Ascending aorta (tissue), 2 donors: ENCODE measurements around the gene NCK1. TPM values are rescaled to one million over a fixed set of nuclear protein-coding genes. Genes with fewer than 3 reads are reported as not detected.
"Not testable (repeated sequence)": the region's sequence is repeated elsewhere in the genome, so short reads cannot be mapped to it uniquely, and the experiment has no call there.

ENCODE experiments used
- DNase-seq, 2 donors: peaks; one replicate each; pipeline ENCODE4 v3.0.0-alpha.2; 2019; ENCODE audit warnings: low spot score in 2 of 2
- H3K27ac ChIP-seq, 2 donors: fragments of 200-600 bp; sonication (generic); one replicate each; pipeline ENCODE4 v1.5.1; 2016 to 2017; ENCODE audit warnings: mild to moderate bottlenecking in 1 of 2
- H3K27me3 ChIP-seq: fragments of 200-600 bp; sonication (generic); one replicate; pipeline ENCODE4 v1.5.1; 2017
- H3K36me3 ChIP-seq, 2 donors: fragments of 200-600 bp; sonication (generic); one replicate each; pipeline ENCODE4 v1.5.1; 2016
- H3K4me1 ChIP-seq, 2 donors: fragments of 200-600 bp; sonication (generic); one replicate each; pipeline ENCODE4 v1.5.1; 2016 to 2017; ENCODE audit warnings: mild to moderate bottlenecking in 1 of 2
- H3K4me3 ChIP-seq, 2 donors: fragments of 200-600 bp; sonication (generic); one replicate each; pipeline ENCODE4 v1.5.1; 2016 to 2017; ENCODE audit warnings: mild to moderate bottlenecking in 1 of 2
- H3K9me3 ChIP-seq, 2 donors: fragments of 200-600 bp; sonication (generic); one replicate each; pipeline ENCODE4 v1.5.1; 2016
- CTCF ChIP-seq, 3 experiments: fragments of 200-600 bp in 2 of 3; fragments of 450-650 bp in 1 of 3; sonication (generic) in 2 of 3; IDR thresholded peaks; one replicate each; pipeline ENCODE4 v1.5.1; 2016 to 2019; ENCODE audit warnings: antibody characterized with exemption in 3 of 3, mild to moderate bottlenecking in 1 of 3, moderate library complexity in 1 of 3
- intact Hi-C: fragments of 100-400 bp; cut with DNase I; formaldehyde crosslinking; loops from one replicate; pipeline ENCODE4 v1.15.1; 2023
- total RNA-seq: library from RNA; depleted of rRNA; stranded (reverse); fragments of >200 nt; gene quantifications from one replicate; pipeline ENCODE4 v1.1.0, GENCODE V29; 2016

Gene NCK1
- total RNA-seq, 1 donor from 2014 or later: 45.6 TPM

DNA sequence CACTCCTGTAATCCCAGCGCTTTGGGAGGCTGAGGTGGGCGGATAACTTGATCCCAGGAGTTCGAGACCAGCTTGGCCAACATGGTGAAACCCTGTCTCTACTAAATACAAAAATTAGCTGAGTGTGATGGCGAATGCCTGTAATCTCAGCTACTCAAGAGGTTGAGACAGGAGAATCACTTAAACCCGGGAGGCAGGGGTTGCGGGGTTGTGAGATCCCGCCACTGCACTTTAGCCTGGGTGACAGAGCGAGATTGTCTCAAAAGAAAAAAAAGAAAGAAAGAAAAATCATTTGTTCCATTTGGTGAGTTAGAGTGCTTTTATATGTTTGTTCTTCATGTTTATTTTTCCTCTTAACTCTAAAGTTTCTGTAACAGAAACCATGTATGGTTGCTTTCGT is 7.3 kb downstream of the NCK1 start:
- Histone ChIP-seq H3K4me1 (no peaks in the 10 kb centered on the region), H3K9me3 (no peaks in the 10 kb centered on the region), H3K27me3 (no peaks in the 10 kb centered on the region), H3K36me3 (peaks cover 0 to 45% of the 10 kb centered on the region in 2 donors), H3K4me3 (no peak overlapping the region), H3K27ac (no peak overlapping the region)
- no peak for DNase-seq
- TF ChIP-seq CTCF (IDR thresholded peaks at IDR 0.05): no peak
- intact Hi-C loops: loop anchor here (10.0 kb wide), 2 partner anchors 614 to 904 kb away; partner anchors contain the start of genes PCCB and PPP2R3A

DNA sequence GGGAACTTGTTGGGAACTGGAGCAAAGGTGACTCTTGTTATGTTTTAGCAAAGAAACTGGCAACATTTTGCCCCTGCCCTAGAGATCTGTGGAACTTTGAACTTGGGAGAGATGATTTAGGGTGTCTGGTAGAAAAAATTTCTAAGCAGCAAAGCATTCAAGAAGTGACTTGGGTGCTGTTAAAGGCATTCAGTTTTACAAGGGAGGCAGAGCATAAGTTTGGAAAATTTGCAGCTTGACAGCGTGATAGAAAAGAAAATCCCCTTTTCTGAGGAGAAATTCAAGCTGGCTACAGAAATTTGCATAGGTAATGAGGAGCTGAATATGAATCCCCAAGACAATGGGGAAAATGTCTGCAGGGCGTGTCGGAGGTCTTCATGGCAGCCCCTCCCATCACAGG is 10.2 kb downstream of the NCK1 start:
- H3K4me1 ChIP-seq, H3K27me3 ChIP-seq, intact Hi-C loops, H3K9me3 ChIP-seq, H3K27ac ChIP-seq, H3K4me3 ChIP-seq, DNase-seq: not testable (repeated sequence)
- H3K36me3 ChIP-seq: peaks cover 0 to 45% of the 10 kb centered on the region in 2 donors

DNA sequence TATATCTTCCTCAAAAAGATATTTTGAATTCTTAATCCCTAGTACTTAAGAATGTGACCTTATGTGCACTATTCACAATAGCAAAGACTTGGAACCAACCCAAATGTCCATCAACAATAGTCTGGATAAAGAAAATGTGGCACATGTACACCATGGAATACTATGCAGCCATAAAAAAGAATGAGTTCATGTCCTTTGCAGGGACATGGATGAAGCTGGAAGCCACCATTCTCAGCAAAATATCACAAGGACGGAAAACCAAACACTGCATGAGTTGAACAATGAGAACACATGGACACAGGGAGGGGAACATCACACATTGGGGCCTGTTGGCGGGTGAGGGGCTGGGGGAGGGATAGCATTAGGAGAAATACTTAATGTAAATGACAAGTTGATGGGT is 17.5 kb downstream of the NCK1 start:
- H3K9me3 ChIP-seq, H3K27ac ChIP-seq, H3K4me3 ChIP-seq, DNase-seq, H3K27me3 ChIP-seq, intact Hi-C loops, H3K36me3 ChIP-seq, H3K4me1 ChIP-seq: not testable (repeated sequence)

DNA sequence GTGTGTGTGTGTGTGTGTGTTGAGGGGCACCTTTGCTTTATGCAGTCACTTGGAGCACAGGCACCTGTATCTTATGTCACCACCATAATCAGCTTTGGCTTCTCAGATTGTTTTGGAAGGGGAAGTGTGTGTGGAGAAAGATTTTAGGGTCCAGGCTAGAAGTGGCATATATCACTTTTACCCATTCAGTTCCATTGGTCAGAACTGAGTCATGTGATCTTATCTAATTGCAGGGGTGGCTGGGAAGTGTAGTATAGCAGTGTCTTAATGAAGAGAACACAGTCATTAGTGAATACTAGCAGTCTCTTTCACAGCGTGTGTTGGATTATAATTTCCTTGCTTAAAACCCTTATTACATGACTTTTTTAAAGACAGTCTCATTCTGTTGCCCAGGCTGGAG is 20.6 kb downstream of the NCK1 start:
- Histone ChIP-seq H3K4me1 (no peaks in the 10 kb centered on the region), H3K27me3 (no peaks in the 10 kb centered on the region), H3K4me3 (no peak overlapping the region), H3K27ac (no peak overlapping the region), H3K9me3 (peaks cover 0 to 6% of the 10 kb centered on the region in 2 donors), H3K36me3 (no peaks in the 10 kb centered on the region)
- no peak for TF ChIP-seq CTCF (IDR thresholded peaks at IDR 0.05)
- DNase-seq: no peak
- intact Hi-C loops: no loop called here

DNA sequence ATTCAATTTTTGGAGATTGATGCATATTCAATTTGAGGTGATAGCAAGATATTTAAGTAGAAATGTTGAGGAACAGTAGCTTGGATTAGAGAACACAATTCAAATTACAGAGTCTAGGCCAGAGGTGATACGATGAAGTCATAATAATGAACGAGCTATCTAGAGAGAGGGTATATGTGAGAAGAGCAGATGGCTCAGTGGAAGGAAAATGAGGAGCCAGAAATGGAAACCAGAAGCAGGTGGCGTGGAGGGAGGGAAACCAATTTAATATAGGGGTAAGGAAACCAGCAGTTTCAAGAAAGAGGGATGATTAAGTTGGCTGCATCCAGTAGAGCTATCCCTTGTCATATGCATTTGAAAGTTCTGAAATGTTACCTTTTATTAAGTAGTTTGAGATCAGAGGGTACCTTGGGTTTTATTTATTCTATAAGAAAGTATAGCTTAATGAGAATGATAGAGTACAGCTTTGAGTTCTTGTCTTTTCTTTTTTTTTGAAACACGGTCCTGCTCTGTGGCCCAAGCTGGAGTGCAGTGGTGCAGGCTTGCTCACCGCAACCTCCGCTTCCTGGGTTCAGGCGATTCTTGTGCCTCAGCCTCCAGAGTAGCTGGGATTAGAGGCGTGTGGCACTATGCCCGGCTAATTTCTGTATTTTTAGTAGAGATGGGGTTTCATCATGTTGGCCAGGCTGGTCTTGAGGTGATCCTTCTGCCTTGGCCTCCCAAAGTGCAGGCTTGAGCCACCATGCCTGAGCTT is 22.1 kb downstream of the NCK1 start:
- H3K4me3 ChIP-seq: no peak overlapping the region
- intact Hi-C loops: no loop called here
- H3K27me3 ChIP-seq: no peaks in the 10 kb centered on the region
- H3K27ac ChIP-seq: no peak overlapping the region
- no peak for TF ChIP-seq CTCF (IDR thresholded peaks at IDR 0.05)
- H3K36me3 ChIP-seq: no peaks in the 10 kb centered on the region
- no peaks in the 10 kb centered on the region for H3K4me1 ChIP-seq
- no peak for DNase-seq
- peaks cover 0 to 6% of the 10 kb centered on the region in 2 donors for H3K9me3 ChIP-seq

DNA sequence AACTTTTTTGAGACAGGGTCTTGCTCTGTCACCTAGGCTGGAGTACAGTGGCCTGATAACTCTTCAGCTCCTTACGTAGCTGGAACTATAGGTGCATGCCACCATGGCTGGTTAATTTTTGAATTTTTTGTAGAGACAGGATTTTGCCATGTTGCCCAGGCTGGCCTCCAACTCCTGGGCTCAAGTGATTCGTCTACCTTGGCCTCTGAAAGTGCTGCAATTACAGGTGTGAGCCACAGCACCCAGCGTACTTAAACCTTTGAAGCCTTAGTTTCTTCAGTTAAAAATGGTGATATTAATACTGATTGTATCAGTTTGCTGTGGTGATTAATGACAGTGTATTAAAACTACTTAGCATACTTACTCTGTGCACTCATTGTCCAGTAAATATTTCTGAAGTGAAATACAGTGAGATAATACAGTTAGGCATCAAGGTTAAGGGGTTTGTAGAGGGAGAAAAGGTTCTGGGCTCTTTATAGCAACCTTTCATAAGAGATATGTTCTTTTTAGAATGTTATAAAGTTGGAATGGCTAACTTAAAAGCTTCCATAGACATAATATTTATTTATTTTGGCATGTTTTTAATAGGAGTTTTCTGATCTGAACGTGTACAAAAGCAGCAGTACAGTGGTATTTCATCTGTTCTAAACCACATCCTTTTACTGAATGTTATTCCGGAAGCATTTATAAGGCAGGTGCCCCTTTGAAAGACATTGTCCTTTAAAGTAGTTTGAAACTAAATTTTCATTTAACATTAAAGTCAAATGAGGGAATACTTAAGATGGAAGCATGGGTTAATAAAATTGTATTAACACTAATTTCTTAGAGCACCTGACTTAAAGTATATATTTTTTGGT is 23.6 kb downstream of the NCK1 start:
- H3K9me3 ChIP-seq: peaks cover 0 to 6% of the 10 kb centered on the region in 2 donors

More for the DNA sequence above, 23.6 kb downstream of the NCK1 start:
- DNase-seq: no peak
- intact Hi-C loops: no loop called here
- no peak overlapping the region for H3K4me3 ChIP-seq
- TF ChIP-seq CTCF (IDR thresholded peaks at IDR 0.05): no peak
- H3K27ac ChIP-seq: no peak overlapping the region
- no peaks in the 10 kb centered on the region for H3K27me3 ChIP-seq
- no peaks in the 10 kb centered on the region for H3K4me1 ChIP-seq
- no peaks in the 10 kb centered on the region for H3K36me3 ChIP-seq
